Hematopoietic multipotent progenitor cell treated with erythropoietin and hydrocortisone succinate and interleukin-3 and kit ligand, for 4 days (in vitro differentiated cells): ENCODE data around the gene C2CD5.

Experiments
- DNase-seq: peaks from one replicate; pipeline ENCODE4 v3.0.0-alpha.2; 2015

The C2CD5 gene

DNA sequence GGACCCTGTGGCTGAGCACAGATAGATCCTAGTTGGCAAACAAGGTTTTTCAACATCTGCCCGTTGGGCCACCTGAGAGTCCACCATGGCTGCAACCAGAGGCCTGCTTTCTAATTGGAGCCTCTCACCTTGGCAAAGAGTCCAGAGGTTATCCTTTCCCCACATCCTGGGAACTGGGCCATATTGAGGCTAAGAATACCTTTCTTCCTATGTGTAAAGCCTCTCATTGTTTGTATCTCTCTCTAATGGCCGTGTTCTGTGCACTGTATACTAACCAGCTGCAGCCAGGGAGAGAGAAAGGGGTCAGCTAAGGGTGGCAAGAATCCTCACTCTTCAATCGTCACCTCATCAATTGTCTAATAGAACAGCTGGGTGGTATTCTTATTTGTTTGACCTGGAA lies 130.8 kb downstream of the C2CD5 start:
- no peak for DNase-seq

DNA sequence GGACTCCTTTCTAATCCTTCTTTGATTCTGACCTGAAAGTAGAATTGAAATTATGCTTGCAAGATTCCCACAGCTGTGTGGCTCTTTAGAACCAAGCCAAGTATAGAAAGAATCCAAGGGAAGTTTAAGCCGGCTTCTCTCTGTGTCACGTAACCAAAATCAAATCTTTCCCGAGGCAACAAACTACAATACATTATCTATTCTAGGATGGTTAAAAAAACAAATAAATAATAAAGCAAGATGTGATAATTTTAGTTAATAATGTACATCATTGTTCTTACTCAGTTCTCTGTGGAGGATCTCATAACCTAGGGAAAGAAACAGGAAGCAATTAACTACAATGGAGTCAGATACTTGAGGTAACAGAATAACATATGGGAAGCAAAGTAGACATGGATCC lies 131.8 kb downstream of the C2CD5 start:
- DNase-seq, result no peak

DNA sequence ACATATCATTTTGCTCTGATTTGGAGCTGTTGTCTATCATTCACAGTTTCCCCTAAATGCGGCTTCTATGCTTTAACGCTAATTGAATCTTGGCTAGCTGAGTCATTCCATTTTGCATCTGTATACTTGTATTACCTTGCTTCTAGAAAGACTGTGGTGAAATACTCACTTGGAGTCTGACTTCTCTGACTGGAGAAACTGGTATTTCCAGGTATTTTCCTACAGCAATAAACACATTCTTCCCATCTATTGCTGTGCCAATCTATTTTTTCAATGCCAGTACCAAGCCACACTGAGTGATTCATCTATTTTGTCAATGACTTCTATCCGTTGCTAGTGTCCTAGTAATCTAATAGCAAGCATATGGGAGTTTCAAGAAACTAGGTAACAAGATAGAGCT lies 133.9 kb downstream of the C2CD5 start:
- DNase-seq, result no peak

- no peak for DNase-seq
These were observed 134.8 kb downstream of the C2CD5 start for GRCh38 chr12:22409377-22410164.

DNA sequence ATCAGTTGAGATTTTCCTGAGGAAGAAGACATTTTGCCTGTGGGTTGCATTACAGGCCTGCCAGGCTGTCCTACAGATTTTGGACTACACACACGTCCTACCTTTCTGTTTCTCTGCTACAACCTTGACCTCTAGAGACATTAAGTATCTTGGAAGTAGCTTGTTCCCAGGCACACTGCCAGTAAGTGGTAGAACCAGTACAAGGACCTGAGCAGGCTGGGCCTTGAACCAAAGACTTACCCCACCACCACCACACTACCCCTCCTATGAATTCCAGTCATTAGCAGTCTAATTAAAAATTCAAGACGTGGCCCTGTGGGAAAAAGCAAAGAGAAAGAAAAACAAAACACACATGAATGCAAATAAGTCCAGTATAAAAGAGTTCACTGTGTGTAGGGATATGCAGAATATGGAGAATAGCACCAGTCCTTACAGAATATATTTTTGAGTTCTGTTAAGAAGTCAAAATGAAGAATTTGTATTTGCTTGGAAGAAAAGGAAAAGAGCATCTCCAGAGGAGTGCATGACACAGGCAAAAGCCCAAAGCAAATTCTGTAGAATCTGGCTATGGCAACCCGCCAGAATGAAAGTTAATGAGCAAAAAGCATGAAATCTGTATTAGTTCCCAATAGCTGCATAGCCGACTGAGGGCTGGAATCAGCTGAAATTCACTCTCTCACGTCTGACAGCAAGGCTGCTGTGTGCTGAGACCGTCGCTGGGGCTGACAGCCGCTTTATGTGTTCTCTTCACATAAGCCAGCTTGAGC lies 135.5 kb downstream of the C2CD5 start:
- DNase-seq, result no peak

DNA sequence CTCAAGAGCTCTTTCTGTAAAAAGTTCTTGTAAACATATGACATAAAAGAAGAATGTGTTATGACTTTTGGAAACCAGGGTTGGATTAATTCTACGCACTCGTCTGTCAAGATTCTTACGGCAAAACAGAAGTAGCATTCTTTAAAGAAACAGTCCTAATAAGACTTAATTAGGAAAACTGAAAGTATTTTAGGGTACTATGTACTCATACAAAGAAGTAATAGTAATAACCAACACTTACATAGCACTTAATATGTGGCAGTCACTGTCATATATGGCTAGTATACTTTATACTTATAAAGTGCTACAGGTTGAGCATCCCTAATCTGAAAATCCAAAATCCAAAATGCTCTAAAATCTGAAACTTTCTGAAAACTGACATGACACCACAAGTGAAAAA lies 136.9 kb downstream of the C2CD5 start:
- no peak for DNase-seq

- peak; percentile 51 for DNase-seq
These were observed 137.7 kb downstream of the C2CD5 start for GRCh38 chr12:22406627-22407026.

- DNase-seq, result no peak
These were observed 144.7 kb downstream of the C2CD5 start for GRCh38 chr12:22399464-22400180.
